Activated naive CD4-positive, alpha-beta T cell treated with Interleukin-2 at 50 U/mL for 16 hours (primary cell): ENCODE measurements around the gene CPT1B.

Experiments
- DNase-seq: peaks from one replicate; pipeline ENCODE4 v3.0.0-alpha.2; 2020

Gene CPT1B

DNA sequence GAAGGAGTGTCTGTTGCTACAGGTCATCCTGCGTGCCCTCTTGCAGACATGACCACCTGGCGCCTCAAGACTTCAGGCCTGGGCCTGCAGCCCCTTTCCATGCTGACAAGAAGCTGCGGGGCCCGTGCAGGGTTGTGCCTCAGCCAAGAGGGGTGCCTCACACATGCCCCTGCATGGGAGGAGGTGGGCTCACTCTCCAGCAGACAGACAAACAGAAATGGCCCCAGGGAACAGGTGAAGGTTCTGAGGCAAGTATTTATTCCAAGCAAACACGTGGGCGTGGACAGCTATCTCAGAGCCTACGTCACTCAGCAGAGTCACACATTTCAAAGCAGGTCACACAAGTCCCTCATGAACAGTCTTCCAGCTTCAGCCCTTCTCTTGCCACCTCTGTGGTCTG is 9.6 kb downstream of the CPT1B start:
- DNase-seq: no peak

DNA sequence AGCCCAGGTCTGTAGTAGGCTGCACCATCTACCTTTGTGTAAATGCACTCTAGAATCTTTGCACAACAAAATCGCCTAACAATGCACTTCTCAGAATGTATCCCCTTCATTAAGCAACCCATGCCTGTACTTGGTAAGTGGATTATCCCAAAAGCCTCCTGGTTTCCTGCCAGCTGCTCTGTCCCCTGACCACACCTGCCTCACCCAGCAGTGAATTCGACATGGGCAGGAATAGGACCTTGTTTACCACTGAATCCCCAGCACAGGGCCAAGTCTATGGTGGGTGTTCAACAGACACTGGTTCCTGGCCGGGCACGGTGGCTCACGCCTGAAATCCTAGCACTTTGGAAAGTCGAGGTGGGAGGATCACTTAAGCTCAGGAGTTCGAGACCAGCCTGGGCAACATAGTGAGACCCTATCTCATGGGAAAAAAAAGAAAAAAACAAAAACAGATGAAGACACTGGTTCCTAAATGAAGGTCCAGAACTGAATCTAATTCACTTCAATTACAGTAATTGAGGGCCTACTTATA is 10.4 kb downstream of the CPT1B start:
- no peak for DNase-seq

DNA sequence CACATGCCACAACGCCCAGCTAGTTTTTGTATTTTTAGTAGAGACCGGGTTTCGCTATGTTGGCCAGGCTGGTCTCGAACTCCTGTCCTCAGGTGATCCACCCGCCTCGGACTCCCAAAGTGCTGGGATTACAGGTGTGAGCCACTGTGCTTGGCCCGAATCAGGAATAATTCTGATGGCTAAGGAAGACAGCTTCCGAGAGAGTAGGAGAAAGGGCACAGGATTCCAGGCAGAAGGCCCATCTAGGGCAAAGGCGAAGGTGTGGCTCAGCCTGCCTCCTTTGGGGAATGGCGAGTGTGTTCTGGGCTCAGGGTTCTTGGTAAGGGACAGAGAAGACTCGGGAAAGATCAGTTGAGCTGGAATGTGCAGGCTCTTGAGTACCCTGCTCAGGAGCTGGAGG is 13.9 kb downstream of the CPT1B start:
- DNase-seq: no peak

DNA sequence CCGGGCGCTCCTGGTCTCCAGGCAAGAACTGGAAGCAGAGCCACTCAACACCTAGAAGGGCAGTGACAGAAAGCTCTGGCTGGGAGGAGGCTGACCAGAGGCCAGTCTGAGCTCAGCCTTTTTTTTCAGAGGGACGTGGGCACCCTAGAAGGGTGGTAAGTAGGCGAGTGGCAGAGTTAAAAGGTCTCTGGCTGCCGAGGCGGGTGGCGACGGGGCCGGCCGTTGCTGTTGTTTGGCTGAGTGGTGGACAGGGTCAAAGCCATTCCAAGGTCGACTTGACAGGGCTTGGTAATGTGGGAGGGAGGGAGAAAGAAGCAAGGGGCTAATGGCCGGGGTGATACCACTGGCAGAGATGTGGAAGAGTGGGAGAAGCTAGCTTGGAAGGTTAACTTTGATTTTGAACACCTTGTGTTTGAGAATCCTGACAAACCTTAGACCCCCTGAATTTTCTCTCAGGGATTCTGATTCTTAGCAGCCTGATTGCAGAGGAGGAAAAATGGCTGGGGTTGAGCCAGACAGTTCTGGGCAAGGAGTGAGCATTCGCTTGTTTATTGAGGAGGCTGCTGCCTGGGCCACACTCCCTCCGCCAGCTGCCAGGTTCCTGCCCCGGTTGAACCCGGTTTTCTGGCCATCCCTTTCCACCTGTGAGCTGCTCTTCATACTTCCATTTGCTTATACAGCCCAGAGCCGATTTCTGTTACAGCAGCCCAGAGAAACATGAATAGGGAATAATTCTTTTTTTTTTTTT is 14.6 kb downstream of the CPT1B start:
- DNase-seq: no peak

DNA sequence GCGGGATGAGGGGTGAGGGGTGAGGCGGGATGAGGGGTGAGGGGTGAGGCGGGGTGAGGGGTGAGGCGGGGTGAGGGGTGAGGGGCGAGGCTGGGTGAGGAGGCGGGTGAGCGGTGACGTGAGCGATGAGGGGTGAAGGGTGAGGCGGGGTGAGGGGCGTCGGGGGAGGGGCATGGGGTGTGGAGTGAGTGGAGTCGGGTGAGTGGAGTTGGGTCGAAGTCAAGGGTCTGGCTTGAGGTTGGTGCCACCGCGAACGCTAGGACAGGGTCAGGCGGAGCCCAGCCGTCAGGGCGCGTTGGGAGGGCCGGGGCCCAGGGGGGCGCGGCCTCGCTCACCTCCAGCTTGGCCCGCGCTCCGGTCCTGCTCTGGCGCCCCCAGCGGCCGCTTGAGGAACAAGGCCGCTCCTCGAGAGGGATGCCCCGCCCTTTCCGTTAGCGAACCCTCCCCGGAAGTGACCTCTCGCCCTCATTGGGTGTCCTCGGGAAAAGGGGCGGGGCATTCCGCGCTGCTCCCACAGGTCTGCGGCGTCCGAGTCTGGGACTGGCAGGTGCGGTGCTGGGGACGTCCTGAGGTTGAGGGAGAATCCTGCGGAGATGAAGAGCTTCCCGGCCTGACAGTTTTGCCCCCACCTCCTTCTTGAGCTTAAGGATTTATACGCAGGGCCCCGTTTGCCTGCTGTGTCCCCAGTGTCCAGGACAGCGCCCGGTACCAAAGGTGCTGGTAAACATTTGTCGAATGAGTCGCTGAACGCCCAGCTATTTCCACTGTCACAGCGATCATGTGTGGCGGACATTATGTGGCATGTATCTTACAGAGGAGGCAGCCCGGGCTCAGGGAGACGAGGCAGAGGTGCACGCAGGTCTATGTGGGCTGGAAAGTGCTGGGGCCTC is 15.5 kb downstream of the CPT1B start, which contains the start of gene SYCE3:
Gene SYCE3, minus strand, starts transcription at position 397 of the 890 bp plus-strand sequence. CDS start 6,514 bp downstream, outside the sequence.
- peak; percentile 97 for DNase-seq

DNA sequence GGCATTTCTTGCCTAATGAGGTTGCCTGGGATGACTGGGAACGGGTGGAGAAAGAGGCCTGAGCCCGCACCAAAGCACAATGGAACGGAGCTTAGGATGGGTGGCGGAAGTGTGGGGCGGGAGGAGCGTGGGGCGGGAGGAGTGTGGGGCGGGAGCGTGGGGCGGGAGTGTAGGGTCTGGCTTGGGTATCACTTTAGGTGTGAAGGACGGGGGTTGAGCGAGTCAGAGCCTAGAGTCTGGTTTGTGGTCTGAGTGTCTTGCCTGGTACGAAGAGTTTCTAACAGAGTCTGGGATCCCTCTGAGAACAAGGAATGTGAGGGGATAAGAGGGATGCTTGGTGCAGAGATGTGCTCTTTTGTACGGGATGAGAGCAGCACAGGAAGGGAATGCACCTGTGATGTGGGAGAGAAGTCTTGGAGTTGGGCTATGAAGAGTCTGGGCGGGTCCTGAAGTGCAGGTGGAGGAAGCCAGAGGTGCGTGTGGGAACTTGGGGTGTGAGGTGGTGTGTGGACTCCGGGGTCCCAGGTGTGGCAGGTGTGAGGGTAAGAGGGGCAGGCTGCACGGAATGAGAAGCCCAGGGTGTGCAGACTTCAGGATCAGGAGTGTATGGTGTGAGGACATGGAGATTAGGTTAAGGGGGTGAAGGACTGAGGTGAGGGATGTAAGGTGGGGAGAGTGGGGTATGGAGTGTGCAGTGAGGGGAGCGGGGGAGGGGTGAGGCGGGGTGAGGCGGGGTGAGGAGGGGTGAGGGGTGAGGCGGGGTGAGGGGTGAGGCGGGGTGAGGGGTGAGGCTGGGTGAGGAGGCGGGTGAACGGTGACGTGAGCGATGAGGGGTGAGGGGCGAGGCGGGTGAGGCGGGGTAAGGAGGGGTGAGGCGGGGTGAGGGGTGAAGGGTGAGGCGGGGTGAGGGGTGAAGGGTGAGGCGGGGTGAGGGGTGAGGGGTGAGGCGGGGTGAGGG is 16.5 kb downstream of the CPT1B start:
- DNase-seq: no peak

DNA sequence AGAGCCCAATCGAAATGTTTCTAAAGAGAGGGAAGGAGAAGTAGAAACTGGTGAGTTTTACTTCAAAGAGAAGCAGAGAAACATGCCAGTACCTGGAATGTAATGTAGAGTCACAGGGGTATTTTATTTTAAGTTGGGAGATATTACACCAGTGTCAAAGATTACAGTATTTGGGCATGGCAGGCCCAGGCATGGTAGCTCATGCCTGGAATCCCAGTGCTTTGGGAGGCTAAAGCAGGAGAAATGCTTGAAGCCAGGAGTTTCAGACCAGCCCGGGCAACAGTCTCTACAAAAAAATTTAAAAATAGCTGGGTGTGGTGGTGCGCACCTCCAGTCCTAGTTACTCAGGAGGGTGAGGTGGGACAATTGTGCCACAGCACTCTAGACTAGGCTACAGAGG is 18.2 kb downstream of the CPT1B start:
- DNase-seq: no peak

DNA sequence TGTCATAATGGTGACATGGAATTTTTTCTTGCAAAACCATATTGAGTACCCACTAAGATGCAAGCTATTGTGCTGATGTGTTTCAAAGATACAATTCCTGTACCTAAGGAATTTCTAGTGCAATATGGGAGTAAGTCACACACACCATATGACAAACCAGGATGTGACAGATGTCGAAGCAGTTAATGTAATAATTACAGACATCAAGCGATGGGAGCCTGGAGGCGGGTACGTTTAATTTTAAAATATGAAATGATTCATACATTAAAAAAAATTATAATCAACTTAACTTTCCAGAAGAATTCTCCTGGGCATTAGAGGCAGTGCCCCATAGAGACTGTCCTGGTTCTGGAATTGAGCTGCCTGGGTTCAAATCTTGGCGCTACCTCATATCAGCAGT is 21.5 kb downstream of the CPT1B start:
- no peak for DNase-seq

DNA sequence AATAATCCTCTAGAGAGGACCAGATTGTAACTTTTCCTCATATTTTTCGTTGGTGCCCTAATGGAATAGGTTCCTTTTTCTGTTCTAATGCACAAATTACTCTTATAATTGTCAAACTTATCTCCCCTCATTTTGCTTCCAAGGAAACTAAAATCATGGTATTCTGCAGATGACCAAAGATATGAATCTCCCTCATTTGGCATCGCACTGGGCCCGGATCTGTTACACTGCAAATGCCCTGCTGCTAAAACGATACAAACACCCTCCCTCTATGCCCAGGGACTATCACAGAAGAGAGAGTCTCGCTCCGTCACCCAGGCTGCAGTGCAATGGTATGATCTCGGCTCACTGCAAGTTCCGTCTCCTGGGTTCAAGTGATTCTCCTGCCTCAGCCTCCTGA is 24.9 kb downstream of the CPT1B start:
- no peak for DNase-seq

DNA sequence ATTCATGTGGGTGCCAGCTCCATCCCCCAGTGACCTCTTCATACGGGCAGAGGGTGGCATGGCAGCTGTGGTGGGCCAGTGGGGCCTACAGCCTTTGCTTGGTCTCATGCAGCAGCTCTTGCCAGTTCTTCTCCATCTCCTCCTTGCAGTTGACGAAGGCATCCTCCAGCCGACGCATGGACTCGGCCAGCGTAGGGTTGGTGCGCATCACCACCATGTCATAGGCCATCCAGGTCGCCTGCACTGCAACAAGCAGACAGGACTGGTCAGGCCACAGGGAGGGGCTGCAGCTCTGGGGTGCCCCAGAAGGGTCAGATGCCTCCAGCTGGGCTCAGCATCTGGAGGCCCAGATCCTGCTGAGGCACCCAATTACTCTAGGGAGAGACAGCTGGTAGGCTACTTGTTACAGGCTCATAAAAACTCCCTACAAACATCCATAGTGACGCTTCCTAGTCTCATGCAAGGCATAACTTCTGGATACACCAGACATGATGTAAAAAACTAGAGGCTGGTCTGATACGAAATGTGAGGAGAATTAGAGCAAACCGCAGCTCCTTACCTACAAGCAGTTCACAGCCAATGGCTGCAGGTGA is 27.0 kb downstream of the CPT1B start:
- DNase-seq: no peak

DNA sequence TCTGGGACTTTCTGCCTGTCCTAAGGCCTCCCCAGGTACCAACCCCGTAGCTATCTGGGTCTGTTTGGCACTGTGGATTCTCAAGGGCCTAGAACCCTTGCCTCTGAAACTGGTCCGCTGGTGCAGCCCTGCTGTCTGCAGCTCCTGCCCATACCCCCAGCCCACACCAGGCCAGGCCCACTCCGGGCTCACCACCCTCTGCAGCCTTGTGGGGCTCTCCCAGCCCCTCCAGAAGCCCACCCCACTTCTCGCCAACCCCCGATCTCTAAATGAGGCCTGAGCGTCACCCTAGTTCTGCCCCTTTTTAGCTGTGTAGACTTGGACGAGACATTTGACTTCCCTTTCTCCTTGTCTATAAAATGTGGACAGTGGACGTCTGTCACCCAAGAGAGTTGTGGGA is 27.8 kb downstream of the CPT1B start:
- DNase-seq: no peak

DNA sequence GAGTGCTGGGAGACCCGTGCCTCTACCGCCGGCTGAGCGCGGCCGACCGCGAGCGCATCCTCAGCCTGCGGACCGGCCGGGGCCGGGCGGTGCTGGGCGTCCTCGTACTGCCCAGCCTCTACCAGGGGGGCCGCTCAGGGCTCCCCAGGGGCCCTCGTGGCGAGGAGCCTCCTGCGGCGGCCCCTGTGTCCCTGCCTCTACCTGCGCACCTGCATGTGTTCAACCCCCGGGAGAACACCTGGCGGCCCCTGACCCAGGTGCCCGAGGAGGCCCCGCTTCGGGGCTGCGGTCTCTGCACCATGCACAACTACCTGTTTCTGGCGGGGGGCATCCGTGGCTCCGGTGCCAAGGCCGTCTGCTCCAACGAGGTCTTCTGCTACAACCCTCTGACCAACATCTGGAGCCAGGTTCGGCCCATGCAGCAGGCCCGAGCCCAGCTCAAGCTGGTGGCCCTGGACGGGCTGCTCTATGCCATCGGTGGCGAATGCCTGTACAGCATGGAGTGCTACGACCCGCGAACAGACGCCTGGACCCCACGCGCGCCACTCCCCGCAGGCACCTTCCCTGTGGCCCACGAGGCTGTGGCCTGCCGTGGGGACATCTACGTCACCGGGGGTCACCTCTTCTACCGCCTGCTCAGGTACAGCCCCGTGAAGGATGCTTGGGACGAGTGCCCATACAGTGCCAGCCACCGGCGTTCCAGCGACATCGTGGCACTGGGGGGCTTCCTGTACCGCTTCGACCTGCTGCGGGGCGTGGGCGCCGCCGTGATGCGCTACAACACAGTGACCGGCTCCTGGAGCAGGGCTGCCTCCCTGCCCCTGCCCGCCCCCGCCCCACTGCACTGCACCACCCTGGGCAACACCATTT is 29.1 kb downstream of the CPT1B start:
- DNase-seq: no peak

DNA sequence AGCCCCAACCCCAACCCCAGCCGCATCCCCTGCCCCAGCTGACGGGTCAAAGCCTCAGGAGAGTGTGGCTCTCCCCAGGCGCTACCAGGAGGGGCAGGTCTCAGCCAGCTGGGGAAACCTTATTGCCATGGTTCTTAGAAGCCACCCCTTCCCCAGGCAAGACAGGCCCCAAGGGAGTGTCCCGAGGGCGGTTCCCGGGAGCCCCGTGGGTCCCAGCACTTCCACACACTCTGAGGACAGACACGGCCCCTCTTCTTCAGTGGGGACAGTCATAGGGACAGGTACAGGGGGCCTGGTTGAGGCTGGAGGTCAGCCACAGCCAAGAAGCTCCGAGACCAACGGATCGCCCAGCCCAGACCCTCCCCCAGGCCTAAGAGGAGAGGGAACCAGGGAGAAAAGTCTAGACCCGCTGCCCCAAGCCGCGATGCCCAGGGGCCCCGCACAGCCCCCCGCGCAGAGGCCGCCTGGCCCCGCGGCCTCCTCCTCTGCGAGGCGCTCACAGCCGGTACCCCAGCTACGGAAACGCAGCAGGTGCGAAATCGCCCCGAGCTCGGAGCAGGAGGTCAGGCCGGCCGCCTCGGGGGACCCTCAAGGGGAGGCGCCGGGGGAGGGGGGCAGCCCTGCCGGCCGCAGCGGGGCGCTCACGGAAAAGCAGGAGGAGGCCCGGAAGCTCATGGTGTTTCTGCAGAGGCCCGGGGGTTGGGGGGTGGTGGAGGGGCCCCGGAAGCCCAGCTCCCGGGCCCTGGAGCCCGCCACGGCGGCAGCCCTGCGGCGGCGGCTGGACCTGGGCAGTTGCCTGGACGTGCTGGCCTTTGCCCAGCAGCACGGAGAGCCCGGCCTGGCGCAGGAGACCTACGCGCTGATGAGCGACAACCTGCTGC is 29.9 kb downstream of the CPT1B start:
- peak; percentile 66 for DNase-seq

DNA sequence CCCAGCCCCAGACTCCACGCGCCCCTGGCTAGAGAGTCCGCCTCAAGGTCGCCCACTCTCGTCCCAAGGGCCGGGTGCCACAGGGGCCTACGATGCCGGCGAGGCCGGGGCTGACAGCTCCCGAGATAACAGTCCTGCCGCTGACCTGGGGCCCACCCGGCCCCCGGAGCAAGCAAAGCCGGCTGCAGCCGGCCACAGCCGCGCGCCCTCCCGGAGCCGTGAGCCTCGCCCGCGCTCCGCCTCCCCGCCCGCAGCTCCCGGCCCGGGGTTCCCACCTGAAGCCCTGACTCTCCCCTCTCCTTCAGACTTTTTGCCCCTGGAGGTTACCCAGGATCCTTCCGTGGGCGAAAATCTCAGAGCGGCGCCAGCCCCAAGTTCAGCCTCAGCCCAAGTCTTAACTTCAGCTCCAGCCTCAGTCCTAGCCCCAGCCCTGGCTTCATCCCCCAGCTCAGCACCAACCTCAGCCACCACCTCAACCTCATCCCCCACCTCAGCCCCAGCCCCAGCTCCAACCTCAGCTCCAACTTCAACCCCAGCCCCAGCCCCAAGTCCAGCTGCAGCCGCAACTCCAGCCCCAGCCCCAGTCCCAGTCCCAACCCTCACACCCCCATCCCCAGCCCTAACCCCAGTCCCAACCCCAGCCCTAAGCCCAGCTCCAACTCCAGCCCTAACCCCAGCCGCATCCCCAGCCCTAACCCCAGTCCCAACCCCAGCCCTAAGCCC is 30.8 kb downstream of the CPT1B start:
- DNase-seq: no peak

DNA sequence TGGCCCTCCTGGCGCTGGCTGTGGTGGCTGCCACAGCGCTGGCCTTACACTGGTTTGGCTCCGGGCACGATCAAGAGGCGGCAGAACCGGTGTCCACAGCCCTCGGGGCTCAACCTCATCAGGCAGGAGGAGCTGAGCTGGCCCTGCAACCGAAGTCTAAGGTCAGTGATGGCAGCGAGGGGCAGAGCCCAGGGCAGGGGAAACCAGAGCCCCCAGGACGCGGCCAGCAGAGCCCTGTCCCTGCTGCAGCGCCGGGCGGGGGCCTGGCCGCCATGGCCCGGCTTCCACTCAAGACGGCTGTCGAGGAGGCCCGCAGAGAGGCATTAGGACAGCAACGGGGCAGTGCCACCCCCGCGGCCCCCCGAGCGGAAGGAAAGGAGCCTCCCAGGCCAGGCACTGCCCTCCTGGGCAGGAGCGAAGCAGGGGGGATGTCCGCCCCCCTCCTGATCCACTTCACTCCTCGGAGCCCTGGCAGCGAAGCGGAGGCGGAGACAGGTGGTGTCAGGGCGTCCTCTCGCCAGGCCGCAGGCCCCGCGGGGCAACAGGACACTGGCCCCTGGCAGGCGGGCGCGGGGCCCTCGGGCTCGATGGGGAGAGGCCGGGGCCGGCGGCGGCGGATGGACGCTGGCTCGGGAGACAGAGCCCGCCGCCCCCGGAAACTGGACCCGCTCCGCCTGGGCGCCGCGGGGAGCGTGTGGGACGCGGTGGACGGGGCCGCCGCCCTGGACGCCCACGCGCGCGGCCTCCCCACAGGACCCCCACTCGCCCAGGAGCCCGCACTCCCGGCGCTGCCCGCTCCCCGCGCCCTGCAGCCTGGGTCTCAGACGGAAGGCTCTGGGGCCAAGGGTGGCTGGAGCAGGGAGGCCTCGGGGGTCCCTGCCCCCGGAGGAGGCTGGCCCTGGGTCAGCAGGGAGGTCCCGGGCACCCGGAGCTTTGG is 31.6 kb downstream of the CPT1B start:
- no peak for DNase-seq

DNA sequence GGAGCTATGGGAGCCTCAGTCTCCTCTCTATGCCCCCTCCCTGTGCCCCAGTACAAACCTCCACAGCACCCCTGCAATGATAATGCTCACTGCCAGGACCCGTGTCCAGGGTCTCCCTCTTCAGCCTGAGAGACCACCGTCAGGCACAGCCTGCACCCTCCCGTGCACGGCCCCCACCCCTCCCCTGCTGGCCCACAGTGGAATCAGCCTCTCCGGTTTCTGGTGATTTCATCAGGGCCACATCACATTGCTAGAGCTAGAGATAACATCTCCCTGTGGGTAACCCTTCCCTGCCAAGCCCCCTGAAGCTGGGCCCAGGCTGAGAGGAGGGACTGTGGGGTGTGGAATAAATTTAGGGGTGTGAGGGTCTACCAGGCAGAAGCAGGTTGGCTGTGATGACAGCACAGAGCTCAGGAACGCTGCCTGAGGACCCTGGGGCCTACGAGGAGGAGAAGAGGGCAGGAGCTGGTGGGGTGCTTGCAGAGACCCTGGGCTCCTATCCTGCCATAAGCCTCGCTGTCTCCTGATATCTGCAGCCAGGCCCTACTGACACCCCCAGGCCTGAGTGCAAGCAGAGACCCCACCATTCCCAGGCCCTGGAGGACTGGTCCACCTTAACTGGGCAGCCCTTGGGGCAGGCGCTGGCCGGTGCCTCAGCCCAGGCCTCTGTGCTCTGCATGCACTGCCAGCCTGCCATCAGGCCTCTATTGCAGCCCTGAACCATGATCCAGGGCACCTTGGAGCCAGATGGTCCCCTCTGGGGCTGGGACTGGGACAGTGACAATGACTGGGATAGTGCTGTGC is 32.5 kb downstream of the CPT1B start, which contains the start of gene KLHDC7B:
Gene KLHDC7B, plus strand, starts transcription at position 378 of the 804 bp plus-strand sequence. Its CDS starts 345 bp downstream, at position 723.
- peak; percentile 47 for DNase-seq

DNA sequence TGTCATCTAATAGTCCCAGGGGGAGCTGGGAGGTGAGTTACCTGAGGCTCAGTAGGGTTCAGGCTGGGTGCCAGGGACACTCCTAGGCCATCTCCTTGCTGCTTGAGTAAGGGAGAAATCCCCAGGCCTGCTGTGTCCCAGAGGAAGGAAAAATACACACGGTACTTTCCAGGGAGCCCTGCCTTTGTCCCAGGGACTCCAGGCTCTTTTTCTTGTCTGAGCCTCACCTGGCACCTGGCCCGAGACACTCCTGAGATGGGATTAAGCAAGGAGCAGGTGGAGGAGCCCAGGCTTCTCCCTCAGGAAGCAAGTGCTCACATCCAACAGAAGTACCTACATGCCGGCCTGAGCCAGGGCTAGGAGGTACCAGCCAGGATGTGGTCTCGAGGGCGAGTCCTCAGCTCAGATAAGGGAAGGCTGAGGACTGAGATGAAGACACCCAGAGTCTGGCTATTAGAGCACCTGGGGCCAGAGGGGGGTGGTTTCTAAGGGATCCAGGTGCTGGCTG is 33.4 kb downstream of the CPT1B start:
- no peak for DNase-seq
